ENCODE measurements around the gene PIP4K2A. TPM values are rescaled to one million over a fixed set of nuclear protein-coding genes. Genes with fewer than 3 reads are reported as not detected.

PIP4K2A gene
- total and polyA plus RNA-seq, 2 experiments from 2014 or later = 39.9 to 40.1 TPM

GRCh38 chr10:22625516-22626290 is 88.7 kb downstream of the PIP4K2A start (continued):
- TF ChIP-seq NANOG (IDR thresholded peaks at IDR 0.05; ENCODE audit: borderline replicate concordance) (no peak), CREB1 (CRISPR knock-in tag; IDR thresholded peaks at IDR 0.05; ENCODE audit: low read depth) (no peak), EZH2 (IDR thresholded peaks at IDR 0.05; ENCODE audit: low read depth, unreplicated experiment) (no peak), POLR2AphosphoS5 (IDR thresholded peaks at IDR 0.05; ENCODE audit: low read depth) (no peak), EZH2phosphoT487 (IDR thresholded peaks at IDR 0.05; ENCODE audit: unreplicated experiment) (no peak)

GRCh38 chr10:22624287-22624738 is 90.1 kb downstream of the PIP4K2A start:
- Mint-ChIP-seq H3K27me3 (ENCODE audit: insufficient read depth, low read depth, poor library complexity) (no peaks in the 10 kb centered on the region), H3K4me1 (peaks cover 78% of the 10 kb centered on the region), H3K36me3 (ENCODE audit: low read depth) (peaks cover 3% of the 10 kb centered on the region; the same call in 2 of the 3 replicates), H3K27ac (peak overlapping the region; percentile 80), H3K4me3 (no peak overlapping the region), H3K9me3 (no peaks in the 10 kb centered on the region)
- Histone ChIP-seq H2AFZ (no peak overlapping the region), H3K36me3 (ENCODE audit: insufficient read depth) (no peaks in the 10 kb centered on the region), H3F3A (replicated peaks; ENCODE audit: low read depth) (no peaks in the 10 kb centered on the region), H3K4me2 (peak overlapping the region; percentile 39), H3K27ac (ENCODE audit: low read depth) (peak overlapping the region; percentile 46), H3K4me1 (ENCODE audit: insufficient read depth) (peaks cover 51% of the 10 kb centered on the region), H4K20me1 (replicated peaks; ENCODE audit: insufficient read depth) (no peaks in the 10 kb centered on the region), H3K79me2 (replicated peaks; ENCODE audit: insufficient read depth) (peaks cover 97% of the 10 kb centered on the region), H3K4me3 (no peak overlapping the region), H3K9me2 (ENCODE audit: insufficient read depth) (no peaks in the 10 kb centered on the region), H3K27me3 (ENCODE audit: insufficient read depth) (no peaks in the 10 kb centered on the region)
- DNase-seq (ENCODE audit: low spot score) (peak; percentile 55), ATAC-seq (no peak; the same call in 2 of the 3 replicates)
- TF ChIP-seq EZH2phosphoT487 (IDR thresholded peaks at IDR 0.05; ENCODE audit: unreplicated experiment) = no peak
- no peak for TF ChIP-seq ZNF462 (CRISPR knock-in tag; IDR thresholded peaks at IDR 0.05)
- no peak for TF ChIP-seq JUNB (IDR thresholded peaks at IDR 0.05; ENCODE audit: unreplicated experiment)
- TF ChIP-seq CREB1 (CRISPR knock-in tag; IDR thresholded peaks at IDR 0.05; ENCODE audit: low read depth) = no peak
- TF ChIP-seq, protein P1, sequence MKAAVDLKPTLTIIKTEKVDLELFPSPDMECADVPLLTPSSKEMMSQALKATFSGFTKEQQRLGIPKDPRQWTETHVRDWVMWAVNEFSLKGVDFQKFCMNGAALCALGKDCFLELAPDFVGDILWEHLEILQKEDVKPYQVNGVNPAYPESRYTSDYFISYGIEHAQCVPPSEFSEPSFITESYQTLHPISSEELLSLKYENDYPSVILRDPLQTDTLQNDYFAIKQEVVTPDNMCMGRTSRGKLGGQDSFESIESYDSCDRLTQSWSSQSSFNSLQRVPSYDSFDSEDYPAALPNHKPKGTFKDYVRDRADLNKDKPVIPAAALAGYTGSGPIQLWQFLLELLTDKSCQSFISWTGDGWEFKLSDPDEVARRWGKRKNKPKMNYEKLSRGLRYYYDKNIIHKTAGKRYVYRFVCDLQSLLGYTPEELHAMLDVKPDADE (IDR thresholded peaks at IDR 0.05) = no peak
- no peak for TF ChIP-seq ZNF114 (CRISPR knock-in tag; IDR thresholded peaks at IDR 0.05)
- TF ChIP-seq EZH2 (IDR thresholded peaks at IDR 0.05; ENCODE audit: low read depth, unreplicated experiment) = no peak
- TF ChIP-seq, protein P2, sequence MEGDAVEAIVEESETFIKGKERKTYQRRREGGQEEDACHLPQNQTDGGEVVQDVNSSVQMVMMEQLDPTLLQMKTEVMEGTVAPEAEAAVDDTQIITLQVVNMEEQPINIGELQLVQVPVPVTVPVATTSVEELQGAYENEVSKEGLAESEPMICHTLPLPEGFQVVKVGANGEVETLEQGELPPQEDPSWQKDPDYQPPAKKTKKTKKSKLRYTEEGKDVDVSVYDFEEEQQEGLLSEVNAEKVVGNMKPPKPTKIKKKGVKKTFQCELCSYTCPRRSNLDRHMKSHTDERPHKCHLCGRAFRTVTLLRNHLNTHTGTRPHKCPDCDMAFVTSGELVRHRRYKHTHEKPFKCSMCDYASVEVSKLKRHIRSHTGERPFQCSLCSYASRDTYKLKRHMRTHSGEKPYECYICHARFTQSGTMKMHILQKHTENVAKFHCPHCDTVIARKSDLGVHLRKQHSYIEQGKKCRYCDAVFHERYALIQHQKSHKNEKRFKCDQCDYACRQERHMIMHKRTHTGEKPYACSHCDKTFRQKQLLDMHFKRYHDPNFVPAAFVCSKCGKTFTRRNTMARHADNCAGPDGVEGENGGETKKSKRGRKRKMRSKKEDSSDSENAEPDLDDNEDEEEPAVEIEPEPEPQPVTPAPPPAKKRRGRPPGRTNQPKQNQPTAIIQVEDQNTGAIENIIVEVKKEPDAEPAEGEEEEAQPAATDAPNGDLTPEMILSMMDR (conservative IDR thresholded peaks at IDR 0.05; ENCODE audit: low read depth in 2 of 2) = no peak
- TF ChIP-seq ZNF331 (CRISPR knock-in tag; IDR thresholded peaks at IDR 0.05; ENCODE audit: low read depth) = no peak
- no peak for TF ChIP-seq STAT1 (IDR thresholded peaks at IDR 0.05; ENCODE audit: unreplicated experiment)
